Neural crest cell (in vitro differentiated cells): ENCODE data around the gene VDR. TPM values are rescaled to one million over a fixed set of nuclear protein-coding genes. Genes with fewer than 3 reads are reported as not detected.

Experiments used
- DNase-seq: peaks from one replicate; pipeline ENCODE4 v3.0.0; 2021; ENCODE audit warnings: low read depth, mixed read lengths, low spot score
- H3K27ac Mint-ChIP-seq: one replicate; pipeline ENCODE4 v1.8.0; 2021; ENCODE audit warnings: mild to moderate bottlenecking, mixed read lengths; ENCODE audit not compliant: unreplicated experiment
- H3K27me3 Mint-ChIP-seq: 2 replicates; pipeline ENCODE4 v1.8.0; 2021; ENCODE audit warnings: low read depth, mild to moderate bottlenecking, mixed read lengths
- H3K36me3 Mint-ChIP-seq: 2 replicates; pipeline ENCODE4 v1.8.0; 2021; ENCODE audit warnings: low read depth, mild to moderate bottlenecking, mixed read lengths
- H3K4me1 Mint-ChIP-seq: 2 replicates; pipeline ENCODE4 v1.8.0; 2021; ENCODE audit warnings: mixed read lengths
- H3K4me3 Mint-ChIP-seq: one replicate; pipeline ENCODE4 v1.8.0; 2021; ENCODE audit warnings: mild to moderate bottlenecking, mixed read lengths
- H3K9me3 Mint-ChIP-seq: 2 replicates; pipeline ENCODE4 v1.8.0; 2021; ENCODE audit warnings: mixed read lengths
- CTCF ChIP-seq: fragments of 200-600 bp; sonication (generic); conservative IDR thresholded peaks from 2 replicates; pipeline ENCODE4 v1.5.0; 2021; ENCODE audit warnings: antibody characterized with exemption, mild to moderate bottlenecking
- total RNA-seq: library from RNA; stranded (reverse); gene quantifications from 2 replicates; pipeline ENCODE4 v1.2.1, GENCODE V29; 2021

VDR gene
- total RNA-seq, 1 donor from 2014 or later: not detected

- Mint-ChIP-seq H3K27me3 (peaks cover 5% of the 10 kb centered on the region), H3K9me3 (no peaks in the 10 kb centered on the region), H3K36me3 (no peaks in the 10 kb centered on the region), H3K27ac (no peak overlapping the region), H3K4me1 (no peaks in the 10 kb centered on the region), H3K4me3 (no peak overlapping the region)
- DNase-seq: no peak
- no peak for TF ChIP-seq CTCF
Observed at GRCh38 chr12:47941871-47942613, 37.2 kb upstream of the VDR start.

DNA sequence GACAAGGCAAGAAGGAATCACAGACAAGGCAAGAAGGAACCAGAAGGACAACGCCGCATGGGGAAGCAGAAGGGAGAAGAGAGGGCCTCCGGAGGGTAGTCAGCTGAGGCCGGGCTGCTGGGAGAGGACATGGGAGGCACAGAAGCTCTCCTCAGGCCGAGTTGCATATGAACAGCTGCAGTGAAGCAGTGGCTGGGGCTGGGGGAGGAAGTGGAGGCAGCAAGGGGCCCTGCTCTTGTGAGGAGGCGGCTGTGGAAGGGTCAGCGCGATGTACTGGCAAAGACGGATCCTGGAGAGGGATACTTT lies 36.6 kb upstream of the VDR start:
- H3K27ac Mint-ChIP-seq: no peak overlapping the region

GRCh38 chr12:47940773-47941474 lies 36.1 kb upstream of the VDR start:
- no peaks in the 10 kb centered on the region for H3K4me1 Mint-ChIP-seq

More for the DNA sequence above, 36.6 kb upstream of the VDR start:
- H3K36me3 Mint-ChIP-seq: no peaks in the 10 kb centered on the region
- no peak for DNase-seq
- no peak overlapping the region for H3K4me3 Mint-ChIP-seq
- H3K27me3 Mint-ChIP-seq: peaks cover 5% of the 10 kb centered on the region
- H3K4me1 Mint-ChIP-seq: no peaks in the 10 kb centered on the region
- no peak for TF ChIP-seq CTCF
- H3K9me3 Mint-ChIP-seq: no peaks in the 10 kb centered on the region

DNA sequence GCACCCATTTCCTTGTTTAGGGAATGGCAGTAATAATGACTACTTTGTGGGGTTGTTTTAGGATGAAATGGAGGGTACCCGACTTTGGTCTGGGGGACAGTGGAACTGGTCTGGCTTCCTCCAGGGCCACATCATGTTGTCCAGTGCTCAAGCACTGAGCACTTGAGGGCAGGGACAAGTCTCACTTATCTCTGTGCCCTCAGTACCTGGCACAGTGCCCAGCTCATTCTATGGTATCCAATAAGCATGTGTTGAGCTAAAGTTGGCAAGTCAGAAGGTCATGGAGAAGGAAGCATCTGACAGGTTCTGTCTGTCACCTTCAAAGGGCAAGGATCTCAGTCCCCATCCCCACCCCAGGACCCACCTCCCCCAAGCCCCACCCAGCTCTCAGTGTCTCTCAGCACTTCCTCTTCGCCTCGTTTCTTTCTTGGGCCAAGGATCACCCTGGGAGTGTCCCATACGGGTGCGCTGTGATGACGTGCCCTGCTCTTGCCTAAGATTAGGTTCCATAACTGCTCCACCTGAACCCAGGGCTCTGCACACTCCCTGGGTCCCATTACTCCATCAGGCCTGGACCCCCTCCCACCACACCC lies 34.3 kb upstream of the VDR start:
- peaks cover 5% of the 10 kb centered on the region for H3K27me3 Mint-ChIP-seq
- H3K36me3 Mint-ChIP-seq: no peaks in the 10 kb centered on the region
- no peak for TF ChIP-seq CTCF
- H3K27ac Mint-ChIP-seq: no peak overlapping the region
- no peaks in the 10 kb centered on the region for H3K4me1 Mint-ChIP-seq
- no peak for DNase-seq
- no peaks in the 10 kb centered on the region for H3K9me3 Mint-ChIP-seq
- no peak overlapping the region for H3K4me3 Mint-ChIP-seq

More at GRCh38 chr12:47940773-47941474, 36.1 kb upstream of the VDR start:
- Mint-ChIP-seq H3K27me3 (peaks cover 5% of the 10 kb centered on the region), H3K36me3 (no peaks in the 10 kb centered on the region), H3K4me3 (no peak overlapping the region), H3K27ac (peak overlapping the region; percentile 83), H3K9me3 (no peaks in the 10 kb centered on the region)
- no peak for TF ChIP-seq CTCF
- no peak for DNase-seq

DNA sequence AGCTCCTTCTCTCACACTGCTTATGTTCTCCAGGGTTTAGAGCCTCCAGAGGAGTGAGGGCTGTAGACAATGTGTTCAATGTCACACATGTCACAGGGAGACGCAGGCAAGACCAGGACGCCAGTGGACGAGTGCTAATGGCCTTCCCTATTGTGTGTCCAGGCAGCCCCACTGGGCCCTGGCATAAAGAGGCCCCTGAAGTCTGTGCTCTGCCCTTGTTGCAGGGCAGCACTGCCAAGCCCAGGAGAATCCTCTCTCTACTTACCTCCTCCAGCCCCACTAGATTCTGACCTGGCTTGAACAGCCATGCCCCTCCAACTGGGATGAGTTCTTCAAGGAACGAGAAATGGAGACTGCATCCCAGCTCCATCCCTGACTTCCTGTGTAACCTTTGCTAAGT lies 33.8 kb upstream of the VDR start:
- H3K27ac Mint-ChIP-seq: no peak overlapping the region
- no peak for TF ChIP-seq CTCF
- H3K4me3 Mint-ChIP-seq: no peak overlapping the region
- H3K27me3 Mint-ChIP-seq: peaks cover 5% of the 10 kb centered on the region
- no peaks in the 10 kb centered on the region for H3K36me3 Mint-ChIP-seq
- H3K9me3 Mint-ChIP-seq: no peaks in the 10 kb centered on the region
- no peaks in the 10 kb centered on the region for H3K4me1 Mint-ChIP-seq
- DNase-seq: no peak
